Aorta (tissue), 5 donors: ENCODE data around the gene GABRG3. TPM values are rescaled to one million over a fixed set of nuclear protein-coding genes. Genes with fewer than 3 reads are reported as not detected.
A peak's percentile ranks its signal among the peaks of the same experiment; 100 is the strongest.

Source experiments
- ATAC-seq: fragments of 200-7000 bp; cut with Tn5 transposase; one replicate; pipeline ENCODE4 v1.9.1; 2022; ENCODE audit warnings: moderate library complexity; ENCODE audit not compliant: low FRiP score
- DNase-seq, 2 donors: peaks; one replicate each; pipeline ENCODE4 v3.0.0-alpha.2; 2020
- H3K27ac ChIP-seq, 2 donors: one replicate each; pipeline ENCODE4 v1.5.1; 2013; ENCODE audit warnings: low read length in 2 of 2, mild to moderate bottlenecking in 2 of 2, moderate library complexity in 2 of 2, control low read depth in 1 of 2, inconsistent platforms in 1 of 2, low read depth in 1 of 2
- H3K27me3 ChIP-seq, 2 donors: one replicate each; pipeline ENCODE4 v1.6.1; 2013; ENCODE audit warnings: control low read depth in 1 of 2, low read length in 1 of 2, mild to moderate bottlenecking in 1 of 2, moderate library complexity in 1 of 2; ENCODE audit not compliant: insufficient read depth in 2 of 2, control insufficient read depth in 1 of 2
- H3K36me3 ChIP-seq, 2 donors: one replicate each; pipeline ENCODE4 v1.6.1; 2013; ENCODE audit warnings: control low read depth in 1 of 2, low read length in 1 of 2, mild to moderate bottlenecking in 1 of 2; ENCODE audit not compliant: insufficient read depth in 2 of 2, control insufficient read depth in 1 of 2
- H3K4me1 ChIP-seq, 2 donors: one replicate each; pipeline ENCODE4 v1.6.1; 2013; ENCODE audit warnings: low read length in 2 of 2, control low read depth in 1 of 2, mild to moderate bottlenecking in 1 of 2, moderate library complexity in 1 of 2; ENCODE audit not compliant: insufficient read depth in 2 of 2, control insufficient read depth in 1 of 2
- H3K4me3 ChIP-seq, 2 donors: one replicate each; pipeline ENCODE4 v1.5.1; 2013; ENCODE audit warnings: low read length in 2 of 2, control low read depth in 1 of 2, mild to moderate bottlenecking in 1 of 2
- H3K9me3 ChIP-seq: one replicate; pipeline ENCODE4 v1.6.1; 2013; ENCODE audit warnings: mild to moderate bottlenecking, low read length; ENCODE audit not compliant: control insufficient read depth
- WGBS, 2 donors: extraction: QIAGEN DNeasy Blood & Tissue Kit; methylation state at CpG; one replicate each; pipeline ENCODE4 v1.1.7; 2013; 5-methylcytosine and 5-hydroxymethylcytosine counted together
- intact Hi-C, 2 donors: fragments of 100-400 bp; cut with DNase I; formaldehyde crosslinking; loops; one replicate each; pipeline versions ENCODE4 v1.14.2 to v1.15.0; 2022
- polyA plus RNA-seq, 2 donors: library from polyadenylated mRNA; stranded (reverse); fragments of 200-250 nt; gene quantifications; one replicate each; pipeline ENCODE4 v1.2.3, GENCODE V29; 2013
- total RNA-seq, 2 donors: library from RNA; stranded (reverse); fragmentation: NEBNext Ultra II Directional; extraction: Animal tissue kit (Norgen Biotek cat#: 25700); gene quantifications; one replicate each; pipeline ENCODE4 v1.2.1, GENCODE V29; 2021
- donor health status: healthy with polysubstance abuse.
- donor health status: Bipolar disorder and iron deficiency.
- donor health status: DM: no; HTN: no; CAD: no.
- donor health status: DM: no; HTN: no; CAD: no.
- donor health status: DM: yes; HTN: yes; CAD: no.

GABRG3 gene
- total and polyA plus RNA-seq, 4 donors, result not detected

GRCh38 chr15:27538325-27538724 is 567.3 kb downstream of the GABRG3 start:
- no peak for DNase-seq
- ATAC-seq, result no peak
- H3K4me3 ChIP-seq, result no peak overlapping the region
- 72 to 83% methylated on average over 3 of the region's 3 CpGs for WGBS, 2 donors
- no peak overlapping the region for H3K27ac ChIP-seq
- intact Hi-C loops, result loop anchor here in 1 of 2 donors (10.0 kb wide), 1 partner anchor 64 kb away; no protein-coding TSS in a partner anchor
- H3K9me3 ChIP-seq, result no peaks in the 10 kb centered on the region
- no peaks in the 10 kb centered on the region for H3K36me3 ChIP-seq
- no peaks in the 10 kb centered on the region for H3K4me1 ChIP-seq
- no peaks in the 10 kb centered on the region for H3K27me3 ChIP-seq

GRCh38 chr15:27541581-27541980 is 570.6 kb downstream of the GABRG3 start:
- Histone ChIP-seq H3K36me3 (no peaks in the 10 kb centered on the region), H3K4me3 (no peak overlapping the region), H3K9me3 (no peaks in the 10 kb centered on the region), H3K27ac (no peak overlapping the region), H3K4me1 (no peaks in the 10 kb centered on the region), H3K27me3 (no peaks in the 10 kb centered on the region)
- 94 to 95% methylated on average over 19 to 40 of the region's 40 CpGs for WGBS, 2 donors
- intact Hi-C loops, result no loop called here
- DNase-seq, result no peak
- peak; percentile 59 for ATAC-seq

GRCh38 chr15:27545494-27546255 is 574.7 kb downstream of the GABRG3 start:
- Histone ChIP-seq H3K9me3 (no peaks in the 10 kb centered on the region), H3K27me3 (no peaks in the 10 kb centered on the region), H3K4me1 (no peaks in the 10 kb centered on the region), H3K4me3 (no peak overlapping the region), H3K27ac (no peak overlapping the region), H3K36me3 (no peaks in the 10 kb centered on the region)
- WGBS, 2 donors, result 68 to 71% methylated on average over 8 of the region's 8 CpGs
- DNase-seq (no peak), ATAC-seq (no peak)
- intact Hi-C loops, result no loop called here

- H3K36me3 ChIP-seq, result no peaks in the 10 kb centered on the region
- no peaks in the 10 kb centered on the region for H3K27me3 ChIP-seq
- H3K27ac ChIP-seq, result no peak overlapping the region
- intact Hi-C loops, result loop anchor here in 1 of 2 donors (5.0 kb wide), 1 partner anchor 53 kb away; no protein-coding TSS in a partner anchor
- no peak for DNase-seq
- no peak for ATAC-seq
- no peak overlapping the region for H3K4me3 ChIP-seq
- no peaks in the 10 kb centered on the region for H3K4me1 ChIP-seq
- H3K9me3 ChIP-seq, result no peaks in the 10 kb centered on the region
- WGBS, 2 donors, result 68 to 71% methylated on average over 4 of the region's 4 CpGs
Measured at GRCh38 chr15:27549746-27550145, 578.8 kb downstream of the GABRG3 start.

- no peak for ATAC-seq
- 30 to 36% methylated on average over 6 of the region's 6 CpGs for WGBS, 2 donors
- H3K4me1 ChIP-seq, result no peaks in the 10 kb centered on the region
- H3K27me3 ChIP-seq, result no peaks in the 10 kb centered on the region
- H3K36me3 ChIP-seq, result no peaks in the 10 kb centered on the region
- intact Hi-C loops, result loop anchor here in 1 of 2 donors (5.0 kb wide), 1 partner anchor 52 kb away; no protein-coding TSS in a partner anchor
- no peaks in the 10 kb centered on the region for H3K9me3 ChIP-seq
- DNase-seq, result no peak
- no peak overlapping the region for H3K27ac ChIP-seq
- H3K4me3 ChIP-seq, result no peak overlapping the region
Measured at GRCh38 chr15:27550635-27551034, 579.7 kb downstream of the GABRG3 start.

- Histone ChIP-seq H3K4me1 (no peaks in the 10 kb centered on the region), H3K36me3 (no peaks in the 10 kb centered on the region), H3K27ac (no peak overlapping the region), H3K27me3 (no peaks in the 10 kb centered on the region), H3K4me3 (no peak overlapping the region), H3K9me3 (no peaks in the 10 kb centered on the region)
- intact Hi-C loops, result no loop called here
- ATAC-seq (no peak), DNase-seq (no peak)
Measured at GRCh38 chr15:27561816-27562215, 590.8 kb downstream of the GABRG3 start.

GRCh38 chr15:27563765-27564370 is 592.9 kb downstream of the GABRG3 start:
- 73 to 74% methylated on average over 3 of the region's 3 CpGs for whole genome bisulfite sequencing, 2 donors
- H3K27ac ChIP-seq, result no peak overlapping the region
- H3K27me3 ChIP-seq, result no peaks in the 10 kb centered on the region
- intact Hi-C loops, result no loop called here
- H3K9me3 ChIP-seq, result no peaks in the 10 kb centered on the region
- H3K4me3 ChIP-seq, result no peak overlapping the region
- ATAC-seq (no peak), DNase-seq (no peak)
- H3K4me1 ChIP-seq, result no peaks in the 10 kb centered on the region
- no peaks in the 10 kb centered on the region for H3K36me3 ChIP-seq

GRCh38 chr15:27564656-27565055 is 593.7 kb downstream of the GABRG3 start:
- no peak overlapping the region for H3K4me3 ChIP-seq
- intact Hi-C loops, result no loop called here
- DNase-seq (no peak), ATAC-seq (no peak)
- H3K9me3 ChIP-seq, result no peaks in the 10 kb centered on the region
- H3K27me3 ChIP-seq, result no peaks in the 10 kb centered on the region
- no peaks in the 10 kb centered on the region for H3K4me1 ChIP-seq
- H3K36me3 ChIP-seq, result no peaks in the 10 kb centered on the region
- H3K27ac ChIP-seq, result no peak overlapping the region
- 86 to 90% methylated on average over 2 of the region's 2 CpGs for WGBS, 2 donors

GRCh38 chr15:27570746-27571145 is 599.8 kb downstream of the GABRG3 start:
- peaks cover 3% of the 10 kb centered on the region for H3K9me3 ChIP-seq
- DNase-seq, result no peak

More at GRCh38 chr15:27570746-27571145, 599.8 kb downstream of the GABRG3 start:
- Histone ChIP-seq H3K4me1 (no peaks in the 10 kb centered on the region), H3K4me3 (no peak overlapping the region), H3K36me3 (no peaks in the 10 kb centered on the region), H3K27me3 (no peaks in the 10 kb centered on the region), H3K27ac (no peak overlapping the region)
- no peak for ATAC-seq
- intact Hi-C loops, result no loop called here
- WGBS, 2 donors, result 53 to 59% methylated on average over 4 of the region's 4 CpGs
